Measurements from ENCODE around the gene CHN1. TPM values are rescaled to one million over a fixed set of nuclear protein-coding genes. Genes with fewer than 3 reads are reported as not detected.

CHN1 gene
- total RNA-seq, 1 experiment from 2014 or later = 61.4 TPM

Other genes starting within 250 kb of the CHN1 start
- 541 and 762 TPM in 2 replicates for gene CHRNA1, start 240.9 kb downstream of the CHN1 start, total RNA-seq (2014; rRNA removed)
- 35.5 and 37.3 TPM in 2 replicates for gene ATF2, start 162.8 kb upstream of the CHN1 start, total RNA-seq (2014; rRNA removed)
- gene ATP5MC3, start 176.3 kb upstream of the CHN1 start, total RNA-seq (2014; rRNA removed) = 176 and 215 TPM in 2 replicates

Data from LHCN-M2 (cell line).